Common myeloid progenitor, CD34-positive (primary cell): Measurements from ENCODE around the gene PARVA.

Source experiments
- CTCF ChIA-PET: fragments of 350-600 bp; sonication (Branson Sonifier 250); formaldehyde crosslinking; loops from one replicate; lab custom pipeline; 2021; ENCODE audit warnings: antibody characterized with exemption; lab: Charles Lee
- POLR2A ChIA-PET: fragments of 350-600 bp; sonication (Branson Sonifier 250); formaldehyde crosslinking; loops from one replicate; lab custom pipeline; 2021; ENCODE audit warnings: antibody characterized with exemption; lab: Charles Lee
- DNase-seq, 3 donors: peaks; one replicate each; pipeline versions ENCODE4 v3.0.0 to v3.0.0-alpha.2; 2013
- H3K27ac ChIP-seq, 2 experiments: 1 replicate in 1 of 2; 2 replicates in 1 of 2; pipeline ENCODE4 v1.7.0; 2013; ENCODE audit warnings: inconsistent platforms in 2 of 2, low read length in 2 of 2, mild to moderate bottlenecking in 2 of 2, low read depth in 1 of 2, moderate library complexity in 1 of 2; ENCODE audit not compliant: severe bottlenecking in 2 of 2, insufficient read depth in 1 of 2, poor library complexity in 1 of 2
- H3K27me3 ChIP-seq, 5 experiments: replicated peaks in 2 of 5; 1 replicate in 3 of 5; 2 replicates in 2 of 5; pipeline versions ENCODE4 v1.6.1 to v1.7.0; 2013; ENCODE audit warnings: low read length in 4 of 5, mild to moderate bottlenecking in 2 of 5, moderate library complexity in 2 of 5, inconsistent platforms in 1 of 5; ENCODE audit not compliant: insufficient read depth in 5 of 5, control insufficient read depth in 4 of 5
- H3K36me3 ChIP-seq, 4 experiments: 1 replicate in 2 of 4; 2 replicates in 2 of 4; pipeline versions ENCODE4 v1.6.1 to v1.7.0; 2013; ENCODE audit warnings: low read length in 3 of 4, control low read depth in 1 of 4, mild to moderate bottlenecking in 1 of 4; ENCODE audit not compliant: control insufficient read depth in 4 of 4, insufficient read depth in 4 of 4
- H3K4me1 ChIP-seq, 4 experiments: 1 replicate in 3 of 4; 2 replicates in 1 of 4; pipeline versions ENCODE4 v1.6.1 to v1.7.1; 2013; ENCODE audit warnings: low read length in 3 of 4, mild to moderate bottlenecking in 3 of 4, control low read depth in 1 of 4, inconsistent platforms in 1 of 4, moderate library complexity in 1 of 4; ENCODE audit not compliant: control insufficient read depth in 4 of 4, insufficient read depth in 4 of 4; ENCODE audit errors: control extremely low read depth in 1 of 4
- H3K4me3 ChIP-seq, 7 experiments: 1 replicate in 4 of 7; 2 replicates in 3 of 7; pipeline versions ENCODE4 v1.5.1 to v1.7.0; 2013; ENCODE audit warnings: mild to moderate bottlenecking in 7 of 7, low read length in 6 of 7, moderate library complexity in 6 of 7, inconsistent platforms in 2 of 7, low read depth in 2 of 7, control low read depth in 1 of 7; ENCODE audit not compliant: insufficient read depth in 4 of 7, control insufficient read depth in 1 of 7; ENCODE audit errors: extremely low read depth in 1 of 7
- H3K9me3 ChIP-seq, 5 experiments: 1 replicate in 4 of 5; 2 replicates in 1 of 5; pipeline versions ENCODE4 v1.6.1 to v1.7.1; 2013; ENCODE audit warnings: low read length in 4 of 5, mild to moderate bottlenecking in 2 of 5, inconsistent platforms in 1 of 5, low read depth in 1 of 5, moderate library complexity in 1 of 5; ENCODE audit not compliant: control insufficient read depth in 4 of 5, insufficient read depth in 2 of 5; ENCODE audit errors: control extremely low read depth in 1 of 5
- WGBS: methylation state at CpG from one replicate; pipeline ENCODE4 v1.1.5; 2013; ENCODE audit not compliant: insufficient coverage; 5-methylcytosine and 5-hydroxymethylcytosine counted together

PARVA gene

DNA sequence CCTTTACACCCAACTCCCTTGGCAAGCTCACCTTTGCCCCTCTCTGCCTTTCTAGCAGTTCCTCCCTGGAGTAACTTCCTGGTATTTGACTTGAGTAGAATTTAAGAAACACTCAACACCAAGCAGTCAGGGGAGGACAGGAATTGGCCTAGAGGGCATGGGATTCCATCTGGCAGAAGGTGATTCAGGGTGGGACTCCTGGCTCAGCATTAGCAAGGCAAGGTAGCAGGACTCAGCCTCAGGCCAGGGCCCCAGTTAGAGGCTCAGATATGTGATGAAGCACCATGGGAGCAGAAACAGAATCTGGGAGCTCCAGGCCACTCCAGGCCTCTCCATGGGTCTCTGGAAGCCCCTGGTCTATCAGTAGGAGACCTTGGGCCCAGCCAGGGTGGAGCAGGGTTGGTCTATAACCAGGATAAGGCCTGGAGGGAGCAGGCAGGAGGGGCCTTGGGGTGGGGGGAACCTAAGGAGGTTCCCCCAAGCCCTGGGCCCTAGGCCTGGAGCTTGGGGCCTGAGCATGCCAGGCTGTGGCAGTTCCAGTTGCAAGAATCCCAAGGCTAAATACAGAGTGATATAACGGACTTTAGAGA, 148.2 kb downstream of the PARVA start:
- Histone ChIP-seq H3K27ac (no peak overlapping the region), H3K4me1 (no peaks in the 10 kb centered on the region), H3K4me3 (no peak overlapping the region), H3K9me3 (no peaks in the 10 kb centered on the region), H3K36me3 (no peaks in the 10 kb centered on the region), H3K27me3 (peaks cover 0 to 4% (median 2%) of the 10 kb centered on the region in 5 experiments)
- ChIA-PET POLR2A (no interaction called here), CTCF (no interaction called here)
- DNase-seq: no peak
- no CpG with 5 or more reads among the region's 1 CpG for WGBS

DNA sequence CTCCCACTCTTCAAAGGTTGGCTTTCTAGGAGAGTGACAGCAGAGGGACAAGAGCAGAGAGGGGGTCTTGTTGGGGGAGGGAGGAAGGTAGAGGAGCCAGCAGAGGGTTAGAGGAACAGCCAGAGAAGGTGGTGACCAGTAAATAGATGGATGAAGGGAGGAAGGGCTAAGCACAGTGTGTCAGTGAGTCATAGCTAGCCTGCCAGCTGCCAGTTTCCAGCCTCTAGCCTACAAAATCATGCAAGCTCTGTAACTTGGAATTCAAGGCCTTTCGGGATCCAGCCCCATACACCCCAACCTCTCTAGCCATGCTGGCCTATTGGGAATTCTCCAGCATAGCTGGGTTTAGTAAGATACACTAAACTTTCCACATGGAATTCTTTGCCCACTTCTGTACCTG, 149.4 kb downstream of the PARVA start:
- Histone ChIP-seq H3K4me3 (no peak overlapping the region), H3K27ac (no peak overlapping the region), H3K27me3 (peaks cover 0 to 6% (median 2%) of the 10 kb centered on the region in 5 experiments), H3K36me3 (no peaks in the 10 kb centered on the region), H3K9me3 (no peaks in the 10 kb centered on the region), H3K4me1 (no peaks in the 10 kb centered on the region)
- POLR2A ChIA-PET: no interaction called here
- CTCF ChIA-PET: no interaction called here
- DNase-seq: no peak
- WGBS: no CpG with 5 or more reads among the region's 1 CpG

DNA sequence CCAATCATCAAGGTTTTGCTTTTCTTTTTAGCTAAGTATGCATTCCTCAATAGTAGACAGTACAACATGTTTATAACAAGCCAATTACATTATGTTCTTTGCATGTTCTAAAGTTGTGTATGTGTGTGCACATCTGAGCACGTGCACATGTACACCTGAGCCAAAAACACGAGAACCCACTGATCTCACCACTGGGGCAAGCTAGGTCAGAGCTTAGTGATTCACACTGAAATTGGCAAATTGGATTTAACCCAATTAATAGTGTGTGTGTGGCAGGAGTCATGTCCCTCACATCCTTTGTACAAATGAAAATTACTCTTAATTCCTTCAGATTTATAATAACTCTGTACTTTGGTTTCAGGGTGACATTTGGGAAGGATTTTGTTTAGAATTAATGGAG, 151.1 kb downstream of the PARVA start:
- no peak overlapping the region for H3K27ac ChIP-seq
- WGBS: 100% methylated on average over 2 of the region's 2 CpGs
- no peak overlapping the region for H3K4me3 ChIP-seq
- no peaks in the 10 kb centered on the region for H3K4me1 ChIP-seq
- no peak for DNase-seq
- H3K9me3 ChIP-seq: no peaks in the 10 kb centered on the region
- ChIA-PET POLR2A (no interaction called here), CTCF (no interaction called here)
- H3K36me3 ChIP-seq: no peaks in the 10 kb centered on the region
- H3K27me3 ChIP-seq: peaks cover 0 to 11% (median 2%) of the 10 kb centered on the region in 5 experiments

DNA sequence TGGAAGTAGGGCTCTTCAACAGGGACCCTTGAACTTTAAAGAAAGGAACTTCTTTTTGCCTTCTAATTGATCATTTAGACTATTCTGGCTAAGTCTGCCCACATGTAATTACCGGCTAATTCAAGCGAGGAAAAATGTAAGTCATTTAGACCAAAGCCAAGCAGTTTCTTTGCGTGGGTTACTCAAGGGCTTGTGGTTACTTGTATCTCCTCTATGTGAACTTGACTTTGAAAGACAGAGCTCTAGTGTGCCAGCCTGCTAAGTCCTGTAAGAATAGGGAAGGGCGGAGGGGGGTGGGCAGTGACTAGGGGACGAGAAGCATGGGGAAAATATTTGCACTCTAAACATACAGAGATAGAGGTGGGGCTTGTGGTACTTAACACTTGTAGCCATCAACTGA, 151.7 kb downstream of the PARVA start:
- 100% methylated on average over 5 of the region's 5 CpGs for WGBS
- DNase-seq: no peak
- POLR2A ChIA-PET: no interaction called here

DNA sequence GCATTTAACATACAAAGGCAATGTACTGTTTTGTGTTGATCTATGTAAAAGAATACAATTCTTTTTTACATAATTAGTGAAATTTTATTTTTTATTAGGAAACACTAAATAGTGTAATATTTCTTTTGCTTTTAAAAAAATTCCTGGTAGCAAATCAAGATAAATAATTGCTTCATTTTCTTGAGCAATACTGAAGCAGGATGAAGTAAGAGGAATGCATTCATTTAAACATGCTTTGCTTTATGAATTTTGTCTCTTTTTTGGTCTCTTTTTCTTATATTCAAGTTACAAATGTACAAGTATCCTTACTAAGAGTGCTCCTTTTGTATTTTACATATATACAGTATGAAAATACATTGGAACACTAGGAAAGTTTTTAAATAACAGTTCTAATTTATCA, 152.4 kb downstream of the PARVA start:
- Histone ChIP-seq H3K9me3 (no peaks in the 10 kb centered on the region), H3K27ac (no peak overlapping the region), H3K27me3 (peaks cover 0 to 13% (median 2%) of the 10 kb centered on the region in 5 experiments), H3K36me3 (no peaks in the 10 kb centered on the region), H3K4me3 (no peak overlapping the region), H3K4me1 (no peaks in the 10 kb centered on the region)
- ChIA-PET CTCF (no interaction called here), POLR2A (no interaction called here)
- no peak for DNase-seq

More for the DNA sequence above, 151.7 kb downstream of the PARVA start:
- no peaks in the 10 kb centered on the region for H3K36me3 ChIP-seq
- H3K27ac ChIP-seq: no peak overlapping the region
- H3K27me3 ChIP-seq: peaks cover 0 to 11% (median 2%) of the 10 kb centered on the region in 5 experiments
- H3K9me3 ChIP-seq: no peaks in the 10 kb centered on the region
- CTCF ChIA-PET: no interaction called here
- H3K4me1 ChIP-seq: no peaks in the 10 kb centered on the region
- no peak overlapping the region for H3K4me3 ChIP-seq

DNA sequence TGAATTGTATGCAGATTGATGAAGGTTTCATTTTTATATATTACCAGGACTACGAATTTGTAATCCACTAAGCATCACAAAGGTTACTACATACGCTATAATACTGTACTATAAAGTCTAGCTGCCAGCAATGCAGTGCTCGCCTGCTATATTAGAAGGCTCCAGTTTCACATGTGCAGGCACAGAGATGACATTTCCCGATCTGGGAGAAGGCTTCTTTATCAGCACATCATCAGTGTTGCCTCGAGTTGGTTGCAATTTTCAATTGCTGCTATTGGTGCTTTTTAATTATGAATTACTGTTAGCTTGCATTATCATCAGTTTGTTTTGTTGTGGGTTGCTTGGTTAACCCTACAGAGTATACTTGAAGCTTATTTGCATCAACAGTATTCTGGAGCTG, 153.6 kb downstream of the PARVA start:
- Histone ChIP-seq H3K27me3 (peaks cover 0 to 18% (median 4%) of the 10 kb centered on the region in 5 experiments), H3K36me3 (no peaks in the 10 kb centered on the region), H3K27ac (no peak overlapping the region), H3K4me1 (no peaks in the 10 kb centered on the region), H3K9me3 (no peaks in the 10 kb centered on the region), H3K4me3 (no peak overlapping the region)
- POLR2A ChIA-PET: no interaction called here
- 100% methylated on average over 2 of the region's 5 CpGs for WGBS
- no peak for DNase-seq
- CTCF ChIA-PET: no interaction called here

DNA sequence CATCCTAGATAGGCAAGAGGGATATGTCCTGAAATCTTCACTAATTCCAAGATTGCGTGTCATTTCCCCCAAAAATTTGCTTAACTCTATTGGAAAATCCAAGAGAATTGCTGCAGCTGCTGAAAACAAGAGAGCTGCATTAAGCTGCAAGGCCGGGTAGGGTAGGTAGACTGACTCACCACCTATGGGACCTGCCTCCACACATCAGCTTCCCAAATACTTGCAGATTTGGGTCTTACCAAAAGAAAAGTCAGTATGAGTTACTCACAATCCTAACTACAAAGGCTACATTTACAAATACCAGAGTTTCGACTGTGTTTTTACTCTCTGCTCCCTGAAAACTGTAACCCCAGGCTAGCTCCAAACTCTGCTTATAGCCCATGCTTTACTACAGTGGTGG, 154.3 kb downstream of the PARVA start:
- Histone ChIP-seq H3K4me1 (no peaks in the 10 kb centered on the region), H3K36me3 (no peaks in the 10 kb centered on the region), H3K27me3 (peaks cover 0 to 19% (median 6%) of the 10 kb centered on the region in 5 experiments), H3K27ac (no peak overlapping the region), H3K4me3 (no peak overlapping the region), H3K9me3 (no peaks in the 10 kb centered on the region)
- ChIA-PET POLR2A (no interaction called here), CTCF (interaction anchor here (1.5 kb wide), 1 partner anchor 26 kb away, joined by 3 read pairs; no protein-coding TSS in a partner anchor)
- DNase-seq: no peak
- WGBS: 90% methylated on average over 2 of the region's 3 CpGs
